ENCODE measurements around the gene PIP4K2C.

PIP4K2C gene

GRCh38 chr12:57623385-57623784 lies 32.4 kb downstream of the PIP4K2C start:
- H3K4me1 Mint-ChIP-seq, result peaks cover 24% of the 10 kb centered on the region
- peaks cover 18% of the 10 kb centered on the region for H3K36me3 Mint-ChIP-seq (ENCODE audit: low read depth)
- no peaks in the 10 kb centered on the region for H3K9me3 Mint-ChIP-seq
- H3K27ac Mint-ChIP-seq, result no peak overlapping the region
- H3K4me3 Mint-ChIP-seq, result no peak overlapping the region
- peaks cover 100% of the 10 kb centered on the region for H3K27me3 Mint-ChIP-seq (ENCODE audit: low read depth)
- no peak for TF ChIP-seq CTCF (IDR thresholded peaks at IDR 0.05; ENCODE audit: unreplicated experiment in 3 of 3)

GRCh38 chr12:57623811-57624390 lies 32.9 kb downstream of the PIP4K2C start:
- H3K4me3 Mint-ChIP-seq, result no peak overlapping the region
- peaks cover 24% of the 10 kb centered on the region for H3K4me1 Mint-ChIP-seq
- peaks cover 17% of the 10 kb centered on the region for H3K36me3 Mint-ChIP-seq (ENCODE audit: low read depth)
- no peak for TF ChIP-seq CTCF (IDR thresholded peaks at IDR 0.05; ENCODE audit: unreplicated experiment in 3 of 3)
- H3K27me3 Mint-ChIP-seq (ENCODE audit: low read depth), result peaks cover 100% of the 10 kb centered on the region
- no peak overlapping the region for H3K27ac Mint-ChIP-seq
- H3K9me3 Mint-ChIP-seq, result no peaks in the 10 kb centered on the region

GRCh38 chr12:57624441-57625220 lies 33.6 kb downstream of the PIP4K2C start:
- no peak for TF ChIP-seq CTCF (IDR thresholded peaks at IDR 0.05; ENCODE audit: unreplicated experiment in 3 of 3)
- H3K36me3 Mint-ChIP-seq (ENCODE audit: low read depth), result peaks cover 12% of the 10 kb centered on the region
- H3K27me3 Mint-ChIP-seq (ENCODE audit: low read depth), result peaks cover 100% of the 10 kb centered on the region
- H3K4me1 Mint-ChIP-seq, result peaks cover 20% of the 10 kb centered on the region
- H3K27ac Mint-ChIP-seq, result no peak overlapping the region
- H3K4me3 Mint-ChIP-seq, result no peak overlapping the region
- H3K9me3 Mint-ChIP-seq, result no peaks in the 10 kb centered on the region

GRCh38 chr12:57625261-57626032 lies 34.5 kb downstream of the PIP4K2C start:
- peaks cover 19% of the 10 kb centered on the region for H3K4me1 Mint-ChIP-seq
- no peak for TF ChIP-seq CTCF (IDR thresholded peaks at IDR 0.05; ENCODE audit: unreplicated experiment in 3 of 3)
- no peak overlapping the region for H3K4me3 Mint-ChIP-seq
- H3K9me3 Mint-ChIP-seq, result no peaks in the 10 kb centered on the region
- peaks cover 9% of the 10 kb centered on the region for H3K36me3 Mint-ChIP-seq (ENCODE audit: low read depth)
- no peak overlapping the region for H3K27ac Mint-ChIP-seq
- H3K27me3 Mint-ChIP-seq (ENCODE audit: low read depth), result peaks cover 100% of the 10 kb centered on the region

GRCh38 chr12:57626111-57626920 lies 35.3 kb downstream of the PIP4K2C start:
- Mint-ChIP-seq H3K4me1 (peaks cover 11% of the 10 kb centered on the region), H3K4me3 (peak overlapping the region in 1 of 3 experiments; percentile 27), H3K9me3 (no peaks in the 10 kb centered on the region), H3K36me3 (ENCODE audit: low read depth) (peaks cover 7% of the 10 kb centered on the region), H3K27ac (no peak overlapping the region), H3K27me3 (ENCODE audit: low read depth) (peaks cover 100% of the 10 kb centered on the region)
- no peak for TF ChIP-seq CTCF (IDR thresholded peaks at IDR 0.05; ENCODE audit: unreplicated experiment in 3 of 3)

Data from nephron (organoid).